Liver (tissue), 9 donors: ENCODE data around the gene CALHM5. TPM values are rescaled to one million over a fixed set of nuclear protein-coding genes. Genes with fewer than 3 reads are reported as not detected.

Source experiments
- DNase-seq: peaks from one replicate; pipeline ENCODE4 v3.0.0-alpha.2; 2017; ENCODE audit warnings: low spot score
- H3K27ac ChIP-seq, 2 donors: one replicate each; pipeline ENCODE4 v1.7.0; 2013; ENCODE audit warnings: inconsistent platforms in 2 of 2, low read length in 2 of 2, control low read depth in 1 of 2, low read depth in 1 of 2, mild to moderate bottlenecking in 1 of 2
- H3K27me3 ChIP-seq, 4 donors: one replicate each; pipeline versions ENCODE4 v1.6.1 to v1.7.0; 2013; ENCODE audit warnings: low read length in 3 of 4, inconsistent platforms in 1 of 4, mild to moderate bottlenecking in 1 of 4, moderate library complexity in 1 of 4; ENCODE audit not compliant: control insufficient read depth in 4 of 4, insufficient read depth in 4 of 4
- H3K36me3 ChIP-seq, 4 donors: one replicate each; pipeline versions ENCODE4 v1.6.1 to v1.7.0; 2013; ENCODE audit warnings: low read length in 3 of 4, mild to moderate bottlenecking in 3 of 4, low read depth in 1 of 4, moderate library complexity in 1 of 4; ENCODE audit not compliant: control insufficient read depth in 4 of 4, insufficient read depth in 3 of 4
- H3K4me1 ChIP-seq, 4 donors: one replicate each; pipeline versions ENCODE4 v1.6.1 to v1.7.0; 2013; ENCODE audit warnings: low read length in 3 of 4, mild to moderate bottlenecking in 3 of 4, moderate library complexity in 1 of 4; ENCODE audit not compliant: control insufficient read depth in 4 of 4, insufficient read depth in 4 of 4
- H3K4me3 ChIP-seq, 3 donors: one replicate each; pipeline versions ENCODE4 v1.6.1 to v1.7.0; 2013; ENCODE audit warnings: low read length in 3 of 3, control low read depth in 1 of 3, low read depth in 1 of 3, mild to moderate bottlenecking in 1 of 3
- H3K9ac ChIP-seq, 2 donors: one replicate each; pipeline ENCODE4 v1.7.0; 2013; ENCODE audit warnings: low read length in 2 of 2, mild to moderate bottlenecking in 2 of 2, moderate library complexity in 2 of 2, control low read depth in 1 of 2, low read depth in 1 of 2
- H3K9me3 ChIP-seq, 4 donors: one replicate each; pipeline versions ENCODE4 v1.6.1 to v1.7.0; 2013; ENCODE audit warnings: low read length in 3 of 4; ENCODE audit not compliant: control insufficient read depth in 4 of 4
- CTCF ChIP-seq: fragments of 150-350 bp; IDR thresholded peaks from 2 replicates; pipeline ENCODE4 v1.5.1; 2017; ENCODE audit warnings: improper control_type of control experiment, low read depth, low read length; ENCODE audit not compliant: missing input control
- EGR1 ChIP-seq, 2 donors: IDR thresholded peaks; 2 replicates each; pipeline ENCODE4 v1.6.1; 2016 to 2018; ENCODE audit warnings: antibody characterized with exemption in 2 of 2, low read depth in 2 of 2
- FOXA1 ChIP-seq: IDR thresholded peaks from 2 replicates; pipeline ENCODE4 v1.6.1; 2016; ENCODE audit warnings: antibody characterized with exemption
- FOXA2 ChIP-seq: IDR thresholded peaks from 2 replicates; pipeline ENCODE4 v1.6.1; 2016; ENCODE audit warnings: antibody characterized with exemption
- GABPA ChIP-seq, 2 donors: IDR thresholded peaks in 1 of 2; conservative IDR thresholded peaks in 1 of 2; 2 replicates each; pipeline ENCODE4 v1.6.1; 2016; ENCODE audit warnings: antibody characterized with exemption in 2 of 2, mild to moderate bottlenecking in 1 of 2, moderate library complexity in 1 of 2
- HNF4A ChIP-seq, 2 donors: conservative IDR thresholded peaks; 2 replicates each; pipeline ENCODE4 v1.6.1; 2016; ENCODE audit warnings: antibody characterized with exemption in 2 of 2, mild to moderate bottlenecking in 2 of 2
- HNF4G ChIP-seq: IDR thresholded peaks from 2 replicates; pipeline ENCODE4 v1.6.1; 2016; ENCODE audit warnings: antibody characterized with exemption
- JUND ChIP-seq, 2 donors: IDR thresholded peaks; 2 replicates each; pipeline ENCODE4 v1.6.1; 2016; ENCODE audit warnings: antibody characterized with exemption in 2 of 2
- MAX ChIP-seq: IDR thresholded peaks from 2 replicates; pipeline ENCODE4 v1.6.1; 2016; ENCODE audit warnings: antibody characterized with exemption
- NR2F2 ChIP-seq: IDR thresholded peaks from 2 replicates; pipeline ENCODE4 v1.6.1; 2016; ENCODE audit warnings: antibody characterized with exemption
- RAD21 ChIP-seq, 2 donors: IDR thresholded peaks; 2 replicates each; pipeline ENCODE4 v1.6.1; 2016; ENCODE audit warnings: antibody characterized with exemption in 2 of 2, mild to moderate bottlenecking in 2 of 2
- REST ChIP-seq: IDR thresholded peaks from 2 replicates; pipeline ENCODE4 v1.6.1; 2016; ENCODE audit warnings: antibody characterized with exemption, mild to moderate bottlenecking
- RXRA ChIP-seq, 2 donors: IDR thresholded peaks; 2 replicates each; pipeline ENCODE4 v1.6.1; 2017 to 2018; ENCODE audit warnings: antibody characterized with exemption in 2 of 2, mild to moderate bottlenecking in 1 of 2
- SP1 ChIP-seq: IDR thresholded peaks from 2 replicates; pipeline ENCODE4 v1.6.1; 2018; ENCODE audit warnings: antibody characterized with exemption, mild to moderate bottlenecking
- TAF1 ChIP-seq: conservative IDR thresholded peaks from 2 replicates; pipeline ENCODE4 v1.6.1; 2016; ENCODE audit warnings: antibody characterized with exemption, mild to moderate bottlenecking
- YY1 ChIP-seq: IDR thresholded peaks from 2 replicates; pipeline ENCODE4 v1.6.1; 2016; ENCODE audit warnings: antibody characterized with exemption, mild to moderate bottlenecking
- ZBTB33 ChIP-seq: IDR thresholded peaks from 2 replicates; pipeline ENCODE4 v1.6.1; 2016; ENCODE audit warnings: antibody characterized with exemption
- WGBS: extraction: QIAGEN DNeasy Blood & Tissue Kit; methylation state at CpG from one replicate; pipeline ENCODE4 v1.1.7; 2013; 5-methylcytosine and 5-hydroxymethylcytosine counted together
- polyA plus RNA-seq, 2 donors: library from polyadenylated mRNA; stranded (reverse) in 1 of 2; unstranded in 1 of 2; fragments of 200-250 nt in 1 of 2; fragments of >200 nt in 1 of 2; fragmentation: Nextera tagmentation in 1 of 2; extraction: Ambion mirVana in 1 of 2; gene quantifications; one replicate each; pipeline versions ENCODE4 v1.2.1 to v1.2.3, GENCODE V29; 2013 to 2015
- total RNA-seq, 2 donors: library from RNA; depleted of rRNA; stranded (reverse); fragments of >200 nt; gene quantifications; one replicate each; pipeline ENCODE4 v1.2.3, GENCODE V29; 2014
- TF ChIP-seq, protein P1 (sequence below): IDR thresholded peaks from 2 replicates; pipeline ENCODE4 v1.6.1; 2016; ENCODE audit warnings: antibody characterized with exemption
- donor health status: healthy.
- donor health status: healthy.
- donor health status: healthy.
- donor health status: healthy.
- donor health status: healthy.

The CALHM5 gene
- total and polyA plus RNA-seq, 4 donors = 0.07 to 0.59 (median 0.45) TPM

DNA sequence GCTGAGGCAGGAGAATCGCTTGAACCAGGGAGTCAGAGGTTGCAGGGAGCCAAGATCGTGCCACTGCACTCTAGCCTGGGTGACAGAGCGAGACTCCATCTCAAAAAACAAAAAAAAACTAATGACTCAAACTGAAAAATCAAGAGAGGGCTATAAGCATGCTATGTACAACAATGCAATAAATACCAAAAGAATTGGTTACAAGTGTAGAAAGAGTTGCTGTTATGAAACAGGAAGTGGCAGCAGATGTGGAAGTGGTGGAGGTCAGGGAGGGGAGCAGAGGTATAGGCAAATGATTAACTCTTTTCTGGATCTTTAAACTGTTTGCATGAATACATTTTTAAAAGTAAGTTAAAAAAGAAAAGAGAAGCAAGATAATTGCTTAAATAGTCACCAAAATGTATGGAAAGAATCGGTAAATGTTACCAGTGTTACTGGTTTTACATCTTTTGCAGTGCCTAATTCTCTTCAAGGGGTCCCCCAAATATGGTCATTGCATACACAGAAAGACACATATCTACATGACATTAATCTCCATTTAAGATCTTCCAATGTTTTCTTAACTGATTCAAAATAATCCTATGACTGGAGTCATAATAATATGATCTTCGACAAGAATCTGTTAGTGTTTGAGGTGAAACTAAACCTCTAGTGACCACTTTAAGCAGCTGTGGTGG is 35.3 kb upstream of the CALHM5 start (continued):
- TF ChIP-seq SP1 = no peak
- TF ChIP-seq YY1 = no peak
- TF ChIP-seq, protein P1, sequence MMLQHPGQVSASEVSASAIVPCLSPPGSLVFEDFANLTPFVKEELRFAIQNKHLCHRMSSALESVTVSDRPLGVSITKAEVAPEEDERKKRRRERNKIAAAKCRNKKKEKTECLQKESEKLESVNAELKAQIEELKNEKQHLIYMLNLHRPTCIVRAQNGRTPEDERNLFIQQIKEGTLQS = no peak
- no peak for TF ChIP-seq TAF1
- TF ChIP-seq RXRA (IDR thresholded peaks at IDR 0.05) = no peak

DNA sequence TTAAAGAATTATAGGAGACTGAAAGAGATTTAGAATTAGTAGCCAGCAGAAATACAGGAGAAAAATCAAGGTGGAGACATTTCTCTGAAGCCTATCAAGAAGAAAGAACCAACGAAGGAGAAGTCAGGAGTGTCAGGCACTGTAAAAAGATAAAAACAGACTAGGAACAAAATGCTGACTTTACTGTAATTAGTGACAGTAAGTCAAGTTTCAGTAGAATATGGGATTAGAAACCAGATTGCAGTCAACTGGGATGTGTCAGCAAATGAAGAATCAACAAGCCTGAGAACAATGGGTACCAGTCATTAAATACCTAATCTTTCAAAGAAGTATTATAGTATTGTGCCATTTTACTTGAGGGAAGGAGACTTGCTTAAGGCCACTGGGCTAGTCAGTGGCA is 28.7 kb upstream of the CALHM5 start:
- no peak for DNase-seq
- no peak overlapping the region for H3K9ac ChIP-seq
- no peak overlapping the region for H3K4me3 ChIP-seq
- no peak for TF ChIP-seq GABPA (IDR thresholded peaks at IDR 0.05 in 1 of 2, conservative IDR thresholded peaks at IDR 0.05 in 1 of 2)
- TF ChIP-seq SP1 = no peak
- no peak for TF ChIP-seq FOXA2
- no peak for TF ChIP-seq HNF4G
- no peak for TF ChIP-seq HNF4A (conservative IDR thresholded peaks at IDR 0.05)
- TF ChIP-seq, protein P1 = no peak
- no peak for TF ChIP-seq ZBTB33
- TF ChIP-seq YY1 = no peak
- TF ChIP-seq REST = no peak
- TF ChIP-seq MAX = no peak
- TF ChIP-seq FOXA1 = no peak
- no peak for TF ChIP-seq CTCF
- TF ChIP-seq RAD21 (IDR thresholded peaks at IDR 0.05) = no peak
- TF ChIP-seq TAF1 = no peak
- TF ChIP-seq JUND (IDR thresholded peaks at IDR 0.05) = no peak
- TF ChIP-seq NR2F2 = no peak
- TF ChIP-seq RXRA (IDR thresholded peaks at IDR 0.05) = no peak
- TF ChIP-seq EGR1 (IDR thresholded peaks at IDR 0.05; ENCODE audit: low read depth in 2 of 2) = no peak
- H3K27ac ChIP-seq = no peak overlapping the region
- H3K27me3 ChIP-seq = no peaks in the 10 kb centered on the region
- WGBS = 71% methylated on average over 1 of the region's 1 CpG
- no peaks in the 10 kb centered on the region for H3K4me1 ChIP-seq
- H3K9me3 ChIP-seq = no peaks in the 10 kb centered on the region
- no peaks in the 10 kb centered on the region for H3K36me3 ChIP-seq
